ENCODE data around the gene PHOSPHO1.

DNA sequence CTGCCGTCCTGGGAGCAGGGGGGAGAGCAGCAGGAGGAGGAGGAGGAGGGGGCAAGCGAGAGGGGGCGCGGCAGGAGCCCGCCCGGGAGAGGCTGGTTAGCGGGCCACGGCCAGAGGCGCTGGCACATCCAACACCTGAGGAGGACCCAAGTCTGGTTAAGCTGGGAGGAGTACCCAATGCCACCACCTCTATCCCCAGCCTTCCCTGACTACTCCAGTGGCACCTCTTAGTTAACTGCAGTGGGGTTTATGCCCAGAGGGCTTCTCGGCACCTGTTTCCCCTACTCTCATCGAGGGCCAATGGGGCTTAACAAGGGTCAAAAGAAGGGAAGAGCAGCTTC is 5.6 kb downstream of the PHOSPHO1 start:
- TF ChIP-seq CTCF (conservative IDR thresholded peaks at IDR 0.05; ENCODE audit: low read depth, low read length): no peak
- TF ChIP-seq EZH2 (IDR thresholded peaks at IDR 0.05; ENCODE audit: low read length, unreplicated experiment): no peak

Data from PC-3 (cell line).